ENCODE results near the gene EPHB2. TPM values are rescaled to one million over a fixed set of nuclear protein-coding genes. Genes with fewer than 3 reads are reported as not detected.

Gene EPHB2
- total RNA-seq, 1 experiment from 2014 or later: 18.5 TPM

DNA sequence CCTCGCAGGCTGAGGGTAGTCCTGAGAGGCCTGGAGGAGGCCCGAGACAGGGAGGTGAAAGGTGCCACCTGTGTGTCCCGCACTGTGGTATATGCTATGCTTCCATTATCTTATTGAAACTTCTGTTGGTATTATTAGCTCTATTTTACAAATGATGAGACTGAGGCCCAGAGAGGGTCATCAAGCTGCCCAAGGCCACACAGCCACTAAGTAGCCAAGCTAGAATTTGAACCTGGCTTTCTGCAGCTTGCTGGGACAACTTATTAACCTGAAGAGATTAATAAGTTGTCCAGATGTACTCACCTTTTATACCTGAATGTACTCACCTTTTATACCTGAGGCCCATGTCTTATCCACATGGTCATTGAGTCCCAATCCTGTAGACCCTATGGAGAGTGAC is 83.0 kb downstream of the EPHB2 start (continued):
- TF ChIP-seq, protein P1, sequence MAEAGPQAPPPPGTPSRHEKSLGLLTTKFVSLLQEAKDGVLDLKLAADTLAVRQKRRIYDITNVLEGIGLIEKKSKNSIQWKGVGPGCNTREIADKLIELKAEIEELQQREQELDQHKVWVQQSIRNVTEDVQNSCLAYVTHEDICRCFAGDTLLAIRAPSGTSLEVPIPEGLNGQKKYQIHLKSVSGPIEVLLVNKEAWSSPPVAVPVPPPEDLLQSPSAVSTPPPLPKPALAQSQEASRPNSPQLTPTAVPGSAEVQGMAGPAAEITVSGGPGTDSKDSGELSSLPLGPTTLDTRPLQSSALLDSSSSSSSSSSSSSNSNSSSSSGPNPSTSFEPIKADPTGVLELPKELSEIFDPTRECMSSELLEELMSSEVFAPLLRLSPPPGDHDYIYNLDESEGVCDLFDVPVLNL (CRISPR knock-in tag; IDR thresholded peaks at IDR 0.05; ENCODE audit: borderline replicate concordance, low read depth): no peak
- no peak for TF ChIP-seq TP53 (CRISPR knock-in tag; IDR thresholded peaks at IDR 0.05)
- TF ChIP-seq, protein P2, sequence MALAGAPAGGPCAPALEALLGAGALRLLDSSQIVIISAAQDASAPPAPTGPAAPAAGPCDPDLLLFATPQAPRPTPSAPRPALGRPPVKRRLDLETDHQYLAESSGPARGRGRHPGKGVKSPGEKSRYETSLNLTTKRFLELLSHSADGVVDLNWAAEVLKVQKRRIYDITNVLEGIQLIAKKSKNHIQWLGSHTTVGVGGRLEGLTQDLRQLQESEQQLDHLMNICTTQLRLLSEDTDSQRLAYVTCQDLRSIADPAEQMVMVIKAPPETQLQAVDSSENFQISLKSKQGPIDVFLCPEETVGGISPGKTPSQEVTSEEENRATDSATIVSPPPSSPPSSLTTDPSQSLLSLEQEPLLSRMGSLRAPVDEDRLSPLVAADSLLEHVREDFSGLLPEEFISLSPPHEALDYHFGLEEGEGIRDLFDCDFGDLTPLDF (CRISPR knock-in tag; IDR thresholded peaks at IDR 0.05): no peak

GRCh38 chr1:22794647-22795365 is 84.2 kb downstream of the EPHB2 start:
- CTCF ChIA-PET: interaction anchor here (2.7 kb wide), 1 partner anchor 67 kb away, joined by 12 read pairs; no protein-coding TSS in a partner anchor
- ATAC-seq (no peak; the same call in 1 of the 2 replicates), DNase-seq (ENCODE audit: low spot score) (no peak)
- TF ChIP-seq ELF4 (CRISPR knock-in tag; IDR thresholded peaks at IDR 0.05; ENCODE audit: low read depth): no peak
- no peak for TF ChIP-seq ZSCAN18 (CRISPR knock-in tag; IDR thresholded peaks at IDR 0.05)
- no peak for TF ChIP-seq NFATC4 (CRISPR knock-in tag; IDR thresholded peaks at IDR 0.05)
- TF ChIP-seq ZBTB21 (CRISPR knock-in tag; IDR thresholded peaks at IDR 0.05; ENCODE audit: borderline replicate concordance): no peak
- TF ChIP-seq, protein P3, sequence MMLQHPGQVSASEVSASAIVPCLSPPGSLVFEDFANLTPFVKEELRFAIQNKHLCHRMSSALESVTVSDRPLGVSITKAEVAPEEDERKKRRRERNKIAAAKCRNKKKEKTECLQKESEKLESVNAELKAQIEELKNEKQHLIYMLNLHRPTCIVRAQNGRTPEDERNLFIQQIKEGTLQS (CRISPR knock-in tag; conservative IDR thresholded peaks at IDR 0.05): no peak
- no peak for TF ChIP-seq FOXK1 (CRISPR knock-in tag; IDR thresholded peaks at IDR 0.05)
- no peak for TF ChIP-seq ZNF532 (CRISPR knock-in tag; IDR thresholded peaks at IDR 0.05; ENCODE audit: borderline replicate concordance)
- TF ChIP-seq ZNF232 (CRISPR knock-in tag; IDR thresholded peaks at IDR 0.05): no peak
- TF ChIP-seq KAT7 (CRISPR knock-in tag; IDR thresholded peaks at IDR 0.05; ENCODE audit: borderline replicate concordance): no peak
- no peak for TF ChIP-seq FOXJ3 (CRISPR knock-in tag; IDR thresholded peaks at IDR 0.05; ENCODE audit: borderline replicate concordance)
- TF ChIP-seq, protein P4, sequence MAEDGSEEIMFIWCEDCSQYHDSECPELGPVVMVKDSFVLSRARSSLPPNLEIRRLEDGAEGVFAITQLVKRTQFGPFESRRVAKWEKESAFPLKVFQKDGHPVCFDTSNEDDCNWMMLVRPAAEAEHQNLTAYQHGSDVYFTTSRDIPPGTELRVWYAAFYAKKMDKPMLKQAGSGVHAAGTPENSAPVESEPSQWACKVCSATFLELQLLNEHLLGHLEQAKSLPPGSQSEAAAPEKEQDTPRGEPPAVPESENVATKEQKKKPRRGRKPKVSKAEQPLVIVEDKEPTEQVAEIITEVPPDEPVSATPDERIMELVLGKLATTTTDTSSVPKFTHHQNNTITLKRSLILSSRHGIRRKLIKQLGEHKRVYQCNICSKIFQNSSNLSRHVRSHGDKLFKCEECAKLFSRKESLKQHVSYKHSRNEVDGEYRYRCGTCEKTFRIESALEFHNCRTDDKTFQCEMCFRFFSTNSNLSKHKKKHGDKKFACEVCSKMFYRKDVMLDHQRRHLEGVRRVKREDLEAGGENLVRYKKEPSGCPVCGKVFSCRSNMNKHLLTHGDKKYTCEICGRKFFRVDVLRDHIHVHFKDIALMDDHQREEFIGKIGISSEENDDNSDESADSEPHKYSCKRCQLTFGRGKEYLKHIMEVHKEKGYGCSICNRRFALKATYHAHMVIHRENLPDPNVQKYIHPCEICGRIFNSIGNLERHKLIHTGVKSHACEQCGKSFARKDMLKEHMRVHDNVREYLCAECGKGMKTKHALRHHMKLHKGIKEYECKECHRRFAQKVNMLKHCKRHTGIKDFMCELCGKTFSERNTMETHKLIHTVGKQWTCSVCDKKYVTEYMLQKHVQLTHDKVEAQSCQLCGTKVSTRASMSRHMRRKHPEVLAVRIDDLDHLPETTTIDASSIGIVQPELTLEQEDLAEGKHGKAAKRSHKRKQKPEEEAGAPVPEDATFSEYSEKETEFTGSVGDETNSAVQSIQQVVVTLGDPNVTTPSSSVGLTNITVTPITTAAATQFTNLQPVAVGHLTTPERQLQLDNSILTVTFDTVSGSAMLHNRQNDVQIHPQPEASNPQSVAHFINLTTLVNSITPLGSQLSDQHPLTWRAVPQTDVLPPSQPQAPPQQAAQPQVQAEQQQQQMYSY (CRISPR knock-in tag; IDR thresholded peaks at IDR 0.05): no peak
- TF ChIP-seq MLX (CRISPR knock-in tag; IDR thresholded peaks at IDR 0.05): no peak
- no peak for TF ChIP-seq MAX (CRISPR knock-in tag; IDR thresholded peaks at IDR 0.05)
- no peak for TF ChIP-seq CBFB (CRISPR knock-in tag; IDR thresholded peaks at IDR 0.05; ENCODE audit: low read depth)
- no peak for TF ChIP-seq NR1H2 (CRISPR knock-in tag; IDR thresholded peaks at IDR 0.05)
- no peak for TF ChIP-seq CDX4 (CRISPR knock-in tag; IDR thresholded peaks at IDR 0.05; ENCODE audit: borderline replicate concordance)
- no peak for TF ChIP-seq ATF1 (CRISPR knock-in tag; IDR thresholded peaks at IDR 0.05)
- TF ChIP-seq NR2C2 (CRISPR knock-in tag; IDR thresholded peaks at IDR 0.05): no peak
- no peak for TF ChIP-seq ZNF671 (CRISPR knock-in tag; IDR thresholded peaks at IDR 0.05)
- Mint-ChIP-seq H3K4me1 (peaks cover 33% of the 10 kb centered on the region), H3K4me3 (no peak overlapping the region), H3K27me3 (ENCODE audit: low read depth) (no peaks in the 10 kb centered on the region; the same call in 1 of the 2 replicates), H3K36me3 (no peaks in the 10 kb centered on the region), H3K9me3 (no peaks in the 10 kb centered on the region), H3K27ac (no peak overlapping the region)
- POLR2A ChIA-PET: no interaction called here
